Neural progenitor cell (in vitro differentiated cells): ENCODE results near the gene PLEKHG4. TPM values are rescaled to one million over a fixed set of nuclear protein-coding genes. Genes with fewer than 3 reads are reported as not detected.

ENCODE experiments used
- DNase-seq: peaks from one replicate; pipeline ENCODE4 v3.0.0-alpha.2; 2016; ENCODE audit warnings: low spot score
- H2AFZ ChIP-seq: fragments of 200-600 bp; sonication (generic); replicated peaks from 2 replicates; pipeline ENCODE4 v1.6.1; 2016; ENCODE audit warnings: antibody characterized with exemption
- H3F3A ChIP-seq: fragments of 200-600 bp; sonication (generic); 2 replicates; pipeline ENCODE4 v1.6.1; 2016; ENCODE audit warnings: antibody characterized with exemption, low read depth
- H3K27ac ChIP-seq: fragments of 200-600 bp; sonication (generic); 2 replicates; pipeline ENCODE4 v1.5.1; 2016; ENCODE audit warnings: mild to moderate bottlenecking
- H3K27me3 ChIP-seq: fragments of 200-600 bp; sonication (generic); 2 replicates; pipeline ENCODE4 v1.6.1; 2016; ENCODE audit warnings: mild to moderate bottlenecking, moderate library complexity
- H3K36me3 ChIP-seq: fragments of 200-600 bp; sonication (generic); 2 replicates; pipeline ENCODE4 v1.5.1; 2016
- H3K4me1 ChIP-seq: fragments of 200-600 bp; sonication (generic); 2 replicates; pipeline ENCODE4 v1.6.1; 2016; ENCODE audit warnings: mixed run types
- H3K4me2 ChIP-seq: fragments of 200-600 bp; sonication (generic); 2 replicates; pipeline ENCODE4 v1.6.1; 2016
- H3K4me3 ChIP-seq: fragments of 200-600 bp; sonication (generic); 2 replicates; pipeline ENCODE4 v1.5.1; 2016
- H3K79me2 ChIP-seq: fragments of 200-600 bp; sonication (generic); 2 replicates; pipeline ENCODE4 v1.6.1; 2016; ENCODE audit warnings: low read depth
- H3K9ac ChIP-seq: fragments of 200-600 bp; sonication (generic); 2 replicates; pipeline ENCODE4 v1.6.1; 2016
- H3K9me3 ChIP-seq: fragments of 200-600 bp; sonication (generic); 2 replicates; pipeline ENCODE4 v1.5.1; 2016; ENCODE audit warnings: low read depth
- H4K20me1 ChIP-seq: fragments of 200-600 bp; sonication (generic); 2 replicates; pipeline ENCODE4 v1.6.1; 2016; ENCODE audit warnings: low read depth
- H3K27ac Mint-ChIP-seq: 3 replicates; pipeline ENCODE4 v1.8.0; 2021; ENCODE audit warnings: mixed read lengths
- H3K27me3 Mint-ChIP-seq: 2 replicates; pipeline ENCODE4 v1.8.0; 2022; ENCODE audit warnings: low read depth, mild to moderate bottlenecking, inconsistent platforms, moderate library complexity, mixed read lengths; ENCODE audit not compliant: insufficient read depth
- H3K36me3 Mint-ChIP-seq: 3 replicates; pipeline ENCODE4 v1.8.0; 2021; ENCODE audit warnings: mixed read lengths
- H3K4me1 Mint-ChIP-seq: 3 replicates; pipeline ENCODE4 v1.8.0; 2021; ENCODE audit warnings: mixed read lengths
- H3K4me3 Mint-ChIP-seq: 3 replicates; pipeline ENCODE4 v1.8.0; 2021; ENCODE audit warnings: mild to moderate bottlenecking, moderate library complexity, mixed read lengths
- H3K9me3 Mint-ChIP-seq: 3 replicates; pipeline ENCODE4 v1.8.0; 2020; ENCODE audit warnings: mixed read lengths
- EZH2 ChIP-seq: fragments of 200-600 bp; sonication (generic); IDR thresholded peaks from 2 replicates; pipeline ENCODE4 v1.6.1; 2017; ENCODE audit warnings: antibody characterized with exemption, mild to moderate bottlenecking, moderate library complexity
- EZH2phosphoT487 ChIP-seq: fragments of 200-600 bp; sonication (generic); IDR thresholded peaks from 2 replicates; pipeline ENCODE4 v1.6.1; 2017; ENCODE audit warnings: antibody characterized with exemption
- total RNA-seq: library from RNA; depleted of rRNA; stranded (reverse); fragments of >200 nt; gene quantifications from 2 replicates; pipeline ENCODE4 v1.2.3, GENCODE V29; 2015; ENCODE audit warnings: low replicate concordance
- TF ChIP-seq, protein P1 (sequence below): fragments of 200-600 bp; sonication (generic); IDR thresholded peaks from 2 replicates; pipeline ENCODE4 v1.5.1; 2017; ENCODE audit warnings: antibody characterized with exemption, mild to moderate bottlenecking

Gene PLEKHG4
- total RNA-seq, 1 donor from 2014 or later: 4.0 TPM

- Histone ChIP-seq H4K20me1 (no peaks in the 10 kb centered on the region), H3K79me2 (no peaks in the 10 kb centered on the region), H3K27ac (no peak overlapping the region), H3K4me3 (peak overlapping the region; percentile 54), H3K9me3 (no peaks in the 10 kb centered on the region), H3K27me3 (peaks cover 23% of the 10 kb centered on the region), H3K4me2 (peak overlapping the region; percentile 83), H3K9ac (no peak overlapping the region), H3K36me3 (no peaks in the 10 kb centered on the region), H3F3A (no peaks in the 10 kb centered on the region), H3K4me1 (no peaks in the 10 kb centered on the region), H2AFZ (peak overlapping the region; percentile 91)
- H3K27me3 Mint-ChIP-seq: peaks cover 24% of the 10 kb centered on the region
- no peak overlapping the region for H3K27ac Mint-ChIP-seq
- peak; percentile 28 for DNase-seq
- H3K4me3 Mint-ChIP-seq: peak overlapping the region; percentile 69
- no peaks in the 10 kb centered on the region for H3K4me1 Mint-ChIP-seq
- H3K36me3 Mint-ChIP-seq: no peaks in the 10 kb centered on the region
- TF ChIP-seq, protein P1, sequence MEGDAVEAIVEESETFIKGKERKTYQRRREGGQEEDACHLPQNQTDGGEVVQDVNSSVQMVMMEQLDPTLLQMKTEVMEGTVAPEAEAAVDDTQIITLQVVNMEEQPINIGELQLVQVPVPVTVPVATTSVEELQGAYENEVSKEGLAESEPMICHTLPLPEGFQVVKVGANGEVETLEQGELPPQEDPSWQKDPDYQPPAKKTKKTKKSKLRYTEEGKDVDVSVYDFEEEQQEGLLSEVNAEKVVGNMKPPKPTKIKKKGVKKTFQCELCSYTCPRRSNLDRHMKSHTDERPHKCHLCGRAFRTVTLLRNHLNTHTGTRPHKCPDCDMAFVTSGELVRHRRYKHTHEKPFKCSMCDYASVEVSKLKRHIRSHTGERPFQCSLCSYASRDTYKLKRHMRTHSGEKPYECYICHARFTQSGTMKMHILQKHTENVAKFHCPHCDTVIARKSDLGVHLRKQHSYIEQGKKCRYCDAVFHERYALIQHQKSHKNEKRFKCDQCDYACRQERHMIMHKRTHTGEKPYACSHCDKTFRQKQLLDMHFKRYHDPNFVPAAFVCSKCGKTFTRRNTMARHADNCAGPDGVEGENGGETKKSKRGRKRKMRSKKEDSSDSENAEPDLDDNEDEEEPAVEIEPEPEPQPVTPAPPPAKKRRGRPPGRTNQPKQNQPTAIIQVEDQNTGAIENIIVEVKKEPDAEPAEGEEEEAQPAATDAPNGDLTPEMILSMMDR: peak; percentile 37
- no peak for TF ChIP-seq EZH2
- no peaks in the 10 kb centered on the region for H3K9me3 Mint-ChIP-seq
Observed at GRCh38 chr16:67278773-67279295, 498 bp upstream of the PLEKHG4 start.

DNA sequence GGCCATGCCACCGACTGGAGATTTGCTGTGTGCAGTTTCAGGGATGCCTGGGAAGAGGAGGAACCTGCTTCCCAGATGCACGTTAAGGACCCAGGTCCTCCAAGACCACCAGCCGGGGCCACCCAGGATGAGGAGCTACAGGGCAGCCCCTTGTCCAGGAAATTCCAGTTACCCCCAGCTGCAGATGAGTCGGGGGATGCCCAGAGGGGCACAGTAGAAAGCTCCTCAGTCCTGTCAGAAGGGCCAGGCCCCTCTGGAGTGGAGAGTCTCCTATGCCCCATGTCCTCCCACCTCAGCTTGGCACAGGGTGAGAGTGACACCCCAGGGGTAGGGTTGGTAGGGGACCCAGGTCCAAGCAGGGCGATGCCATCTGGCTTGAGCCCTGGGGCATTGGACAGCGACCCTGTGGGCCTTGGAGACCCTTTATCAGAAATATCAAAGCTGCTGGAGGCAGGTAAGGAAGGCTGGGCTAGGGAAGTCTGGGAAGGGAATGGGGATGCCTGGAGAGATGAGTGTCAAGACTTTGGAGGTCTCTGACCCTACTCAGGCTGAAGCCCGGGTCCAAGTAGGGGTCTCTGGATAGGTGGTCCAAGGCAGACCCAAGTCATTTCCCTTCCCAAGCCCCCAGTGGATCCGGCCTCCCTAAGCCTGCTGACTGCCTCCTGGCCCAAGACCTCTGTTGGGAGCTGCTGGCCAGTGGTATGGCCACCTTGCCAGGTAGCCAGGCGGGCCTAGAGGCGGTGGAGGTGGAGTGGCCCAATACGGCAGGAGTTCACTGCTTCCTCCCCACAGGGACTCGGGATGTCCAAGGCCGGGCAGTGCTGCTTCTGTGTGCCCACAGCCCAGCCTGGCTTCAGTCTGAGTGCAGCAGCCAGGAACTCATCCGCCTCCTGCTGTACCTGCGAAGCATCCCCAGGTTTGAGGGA, 1.0 kb downstream of the PLEKHG4 start:
- Histone ChIP-seq H2AFZ (no peak overlapping the region), H3K4me1 (no peaks in the 10 kb centered on the region), H3K4me3 (no peak overlapping the region), H3K27me3 (peaks cover 23% of the 10 kb centered on the region), H3K36me3 (no peaks in the 10 kb centered on the region), H4K20me1 (no peaks in the 10 kb centered on the region), H3F3A (no peaks in the 10 kb centered on the region), H3K9me3 (no peaks in the 10 kb centered on the region), H3K9ac (no peak overlapping the region), H3K27ac (no peak overlapping the region), H3K79me2 (no peaks in the 10 kb centered on the region), H3K4me2 (no peak overlapping the region)
- Mint-ChIP-seq H3K9me3 (no peaks in the 10 kb centered on the region), H3K27me3 (peaks cover 24% of the 10 kb centered on the region), H3K4me1 (no peaks in the 10 kb centered on the region), H3K36me3 (no peaks in the 10 kb centered on the region), H3K4me3 (no peak overlapping the region), H3K27ac (no peak overlapping the region)
- TF ChIP-seq, protein P1: no peak
- TF ChIP-seq EZH2 (no peak), EZH2phosphoT487 (no peak)
- no peak for DNase-seq

DNA sequence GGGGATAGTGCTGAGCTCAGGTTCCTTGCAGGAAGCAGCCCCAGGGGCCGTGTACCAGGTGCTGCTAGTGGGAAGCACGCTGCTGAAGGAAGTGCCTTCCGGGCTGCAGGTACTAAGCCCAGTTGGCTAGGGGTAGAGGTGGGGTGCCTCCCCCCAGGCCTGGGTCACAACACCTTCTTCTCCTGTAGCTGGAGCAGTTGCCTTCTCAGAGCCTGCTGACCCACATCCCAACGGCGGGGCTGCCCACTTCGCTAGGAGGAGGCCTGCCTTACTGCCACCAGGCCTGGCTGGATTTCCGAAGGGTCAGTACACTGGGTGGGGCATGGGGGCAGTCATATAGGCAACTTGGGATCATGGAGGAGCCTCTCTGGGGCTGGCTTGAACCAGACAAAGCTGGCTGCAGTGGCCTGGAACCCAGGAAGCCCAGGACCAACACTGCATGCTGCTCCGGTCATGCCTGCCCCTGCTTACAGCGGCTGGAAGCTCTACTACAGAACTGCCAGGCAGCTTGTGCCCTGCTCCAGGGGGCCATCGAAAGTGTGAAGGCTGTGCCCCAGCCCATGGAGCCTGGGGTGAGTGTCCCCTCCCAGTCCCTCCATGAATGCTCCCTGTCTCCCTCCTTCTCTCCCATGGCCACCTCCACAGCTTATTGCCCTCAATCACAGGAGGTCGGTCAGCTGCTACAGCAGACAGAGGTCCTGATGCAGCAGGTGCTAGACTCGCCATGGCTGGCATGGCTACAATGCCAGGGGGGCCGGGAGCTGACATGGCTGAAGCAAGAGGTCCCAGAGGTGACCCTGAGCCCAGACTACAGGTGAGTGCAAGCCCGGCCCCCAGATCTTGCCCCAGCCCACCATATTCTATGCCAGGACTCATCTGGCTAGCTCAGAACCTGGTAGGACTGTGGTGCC, 2.5 kb downstream of the PLEKHG4 start:
- no peak for TF ChIP-seq EZH2
- TF ChIP-seq, protein P1: no peak
- no peak for TF ChIP-seq EZH2phosphoT487
- H3K36me3 ChIP-seq: no peaks in the 10 kb centered on the region
- H3K27ac ChIP-seq: no peak overlapping the region
- no peak overlapping the region for H3K4me3 ChIP-seq
- no peaks in the 10 kb centered on the region for H3F3A ChIP-seq
- no peak overlapping the region for H3K9ac ChIP-seq
- H4K20me1 ChIP-seq: no peaks in the 10 kb centered on the region
- H3K4me2 ChIP-seq: no peak overlapping the region
- peaks cover 23% of the 10 kb centered on the region for H3K27me3 Mint-ChIP-seq
- H2AFZ ChIP-seq: no peak overlapping the region
- H3K4me1 ChIP-seq: no peaks in the 10 kb centered on the region
- no peaks in the 10 kb centered on the region for H3K79me2 ChIP-seq
- no peaks in the 10 kb centered on the region for H3K9me3 ChIP-seq
- peaks cover 23% of the 10 kb centered on the region for H3K27me3 ChIP-seq
- H3K9me3 Mint-ChIP-seq: no peaks in the 10 kb centered on the region
- no peak overlapping the region for H3K4me3 Mint-ChIP-seq
- H3K4me1 Mint-ChIP-seq: no peaks in the 10 kb centered on the region
- no peak for DNase-seq
- H3K27ac Mint-ChIP-seq: no peak overlapping the region
- no peaks in the 10 kb centered on the region for H3K36me3 Mint-ChIP-seq
